SK-N-MC (cell line): Measurements from ENCODE around the gene SRRM4.

Experiments
- EZH2 ChIP-seq: fragments of 200-600 bp; sonication (generic); IDR thresholded peaks from one replicate; pipeline ENCODE4 v1.6.1; 2017; ENCODE audit warnings: antibody characterized with exemption
- POLR2AphosphoS5 ChIP-seq: IDR thresholded peaks from 2 replicates; pipeline ENCODE4 v1.6.1; 2012; ENCODE audit warnings: mild to moderate bottlenecking, low read depth, low read length, borderline replicate concordance

- TF ChIP-seq POLR2AphosphoS5: no peak
- no peak for TF ChIP-seq EZH2
Observed at GRCh38 chr12:119175081-119175480, 193.7 kb downstream of the SRRM4 start.
